Colon (tissue), 2 donors: Measurements from ENCODE around the gene KLHL18.
"Not testable (repeated sequence)": the region's sequence is repeated elsewhere in the genome, so short reads cannot be mapped to it uniquely, and the experiment has no call there.

Experiments used
- FAIRE-seq: peaks from 2 replicates; lab custom pipeline; 2012; peaks lifted over from hg19 to GRCh38; lab: Jason Lieb, UNC
- donor health status: control.
- donor health status: control.

Gene KLHL18

DNA sequence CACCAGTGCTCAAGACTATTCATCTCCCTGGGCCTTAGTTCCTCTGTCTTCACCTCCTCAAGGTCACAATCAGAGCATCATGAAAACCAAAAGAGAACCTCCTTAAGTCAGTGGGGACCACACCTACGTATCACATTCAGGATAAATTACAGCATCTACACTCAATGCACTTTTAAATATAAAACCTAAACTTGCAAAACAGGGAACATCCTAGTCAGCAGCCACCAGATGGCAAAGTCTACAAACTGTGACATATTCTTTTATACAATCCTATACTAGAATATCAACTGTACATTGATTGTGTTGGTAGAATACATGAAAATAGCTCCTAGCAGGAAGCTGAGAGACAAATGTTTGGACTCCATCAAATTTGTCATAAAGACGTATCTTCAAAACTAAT, 8.1 kb upstream of the KLHL18 start:
- no peak for FAIRE-seq

DNA sequence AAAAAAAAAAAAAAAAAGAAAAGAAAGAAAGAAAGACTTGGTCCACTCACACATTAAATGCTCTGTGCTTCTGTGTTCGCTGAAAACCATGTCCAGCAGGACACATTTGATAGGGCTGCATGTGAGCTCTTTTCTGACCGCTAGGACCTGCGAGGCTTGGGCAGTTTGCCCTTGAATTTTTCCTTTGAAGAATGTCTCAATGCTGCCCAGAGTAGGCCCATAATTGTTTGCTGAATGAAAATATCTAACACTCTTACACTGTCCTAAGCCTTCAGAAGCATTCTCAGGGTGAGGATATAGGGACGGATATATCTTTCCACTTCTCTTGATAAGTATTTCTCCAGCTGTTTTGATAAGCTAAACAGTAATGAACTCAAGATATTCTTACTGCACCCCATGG, 6.2 kb upstream of the KLHL18 start:
- no peak for FAIRE-seq

DNA sequence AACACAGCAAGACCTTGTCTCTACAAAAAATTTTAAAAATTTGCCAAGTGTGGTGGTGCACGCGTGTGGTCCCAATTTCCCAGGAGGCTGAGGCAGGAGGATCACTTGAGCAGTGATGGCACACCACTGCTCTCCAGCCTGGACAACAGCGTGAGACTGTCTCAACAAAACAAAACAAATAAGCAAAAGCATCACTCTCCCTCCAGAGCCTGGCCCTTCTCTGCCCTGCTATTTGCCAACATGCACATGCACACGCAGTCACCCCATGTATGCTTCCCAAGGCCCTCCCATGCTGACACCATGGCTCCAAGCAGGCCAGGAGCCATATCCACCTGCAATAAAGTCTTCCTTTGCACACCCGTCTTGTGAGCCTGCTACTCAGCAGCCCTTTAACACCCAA, 2.2 kb upstream of the KLHL18 start:
- FAIRE-seq = no peak

DNA sequence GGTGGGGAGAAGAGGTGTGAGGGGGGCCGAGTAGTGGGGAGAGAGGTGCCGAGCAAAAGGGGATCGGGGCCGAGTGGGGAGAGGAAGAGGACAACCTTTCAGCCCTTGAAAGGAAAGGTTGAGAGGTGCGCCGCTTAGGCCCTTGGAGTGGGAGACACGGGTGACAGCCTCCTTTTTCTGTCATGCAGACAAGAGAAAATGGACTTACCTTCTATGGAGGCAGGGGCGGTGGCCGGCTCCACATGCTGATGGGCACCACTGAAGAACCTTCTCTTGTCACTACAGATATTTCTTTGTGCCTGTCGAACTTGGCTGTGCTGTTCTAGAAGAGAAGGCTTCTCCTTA, 421 bp downstream of the KLHL18 start:
- no peak for FAIRE-seq

DNA sequence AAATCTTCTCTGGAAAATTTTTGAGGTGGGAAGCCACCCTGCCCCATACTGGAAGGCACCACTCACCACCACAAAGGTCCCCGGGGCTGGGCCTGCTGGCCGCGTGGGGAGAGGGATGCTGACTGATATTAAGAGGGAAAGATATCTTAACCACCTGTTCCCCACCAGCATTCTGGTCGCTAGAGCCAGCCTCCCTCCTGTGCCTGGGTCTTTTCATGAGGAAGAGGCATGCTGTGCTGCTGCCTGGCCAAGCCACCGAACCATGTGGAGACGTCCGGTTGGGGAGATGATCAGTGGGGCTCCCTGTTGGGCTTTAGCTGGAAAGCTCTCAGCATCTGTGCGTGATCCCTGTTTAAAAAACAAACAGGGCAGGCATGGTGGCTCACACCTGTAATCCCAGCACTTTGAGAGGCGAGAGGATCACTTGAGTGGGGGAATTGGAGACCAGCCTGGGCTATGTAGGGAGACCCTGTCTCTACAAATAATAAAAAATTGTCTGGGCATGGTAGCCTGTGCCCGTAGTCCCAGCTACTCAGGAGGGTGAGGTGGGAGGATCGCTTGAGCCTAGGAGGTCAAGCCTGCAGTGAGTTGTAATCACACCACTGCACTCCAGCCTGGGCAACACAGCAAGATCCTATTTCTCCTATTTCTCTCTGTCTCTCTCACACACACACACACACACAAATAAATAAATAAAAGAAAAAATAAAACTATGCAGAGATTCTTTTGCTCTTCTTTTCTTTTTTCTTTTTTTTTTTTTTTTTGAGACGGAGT, 1.0 kb downstream of the KLHL18 start:
- no peak for FAIRE-seq

DNA sequence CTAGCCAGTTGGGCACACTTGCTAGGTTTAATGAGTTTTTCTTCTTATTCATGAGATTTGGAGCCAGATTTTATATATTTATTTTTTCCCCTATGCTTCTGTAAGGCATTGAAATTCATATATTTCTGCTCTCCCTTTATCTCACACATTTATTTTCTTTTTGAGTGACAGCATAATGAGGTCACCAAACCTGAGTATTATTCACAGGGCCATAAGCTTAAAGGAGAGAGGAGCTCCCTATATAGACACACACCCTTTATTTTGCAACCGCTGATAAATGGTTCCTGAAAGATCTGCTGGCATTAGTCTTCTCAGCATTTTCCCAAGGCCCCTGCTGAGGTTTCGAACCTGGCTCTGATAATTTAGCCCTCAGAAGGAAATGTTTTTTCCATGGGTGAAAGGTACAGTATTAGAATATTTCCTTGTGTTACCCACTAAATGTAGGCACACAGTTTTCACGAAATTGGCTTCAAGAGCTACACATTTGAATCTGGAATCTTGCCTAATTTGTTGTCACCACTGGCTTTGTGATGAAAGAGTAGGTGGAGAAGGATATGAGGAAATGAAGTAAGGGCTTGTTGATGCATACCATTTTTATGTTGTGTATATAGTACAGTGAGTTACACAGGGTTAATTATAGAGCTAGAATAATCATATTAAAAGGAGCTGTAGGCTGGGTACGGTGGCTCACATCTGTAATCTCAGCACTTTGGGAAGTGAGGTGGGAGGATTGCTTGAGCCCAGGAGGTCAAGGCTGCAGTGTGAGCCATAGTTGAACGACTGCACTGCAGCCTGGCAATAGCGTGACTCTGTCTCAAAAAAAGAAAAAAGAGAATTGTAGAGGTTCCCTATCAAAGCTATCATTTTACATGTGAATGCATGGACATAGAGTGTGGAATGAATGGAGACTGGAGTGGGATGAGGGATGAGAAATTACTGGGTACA, 6.5 kb downstream of the KLHL18 start:
- no peak for FAIRE-seq

DNA sequence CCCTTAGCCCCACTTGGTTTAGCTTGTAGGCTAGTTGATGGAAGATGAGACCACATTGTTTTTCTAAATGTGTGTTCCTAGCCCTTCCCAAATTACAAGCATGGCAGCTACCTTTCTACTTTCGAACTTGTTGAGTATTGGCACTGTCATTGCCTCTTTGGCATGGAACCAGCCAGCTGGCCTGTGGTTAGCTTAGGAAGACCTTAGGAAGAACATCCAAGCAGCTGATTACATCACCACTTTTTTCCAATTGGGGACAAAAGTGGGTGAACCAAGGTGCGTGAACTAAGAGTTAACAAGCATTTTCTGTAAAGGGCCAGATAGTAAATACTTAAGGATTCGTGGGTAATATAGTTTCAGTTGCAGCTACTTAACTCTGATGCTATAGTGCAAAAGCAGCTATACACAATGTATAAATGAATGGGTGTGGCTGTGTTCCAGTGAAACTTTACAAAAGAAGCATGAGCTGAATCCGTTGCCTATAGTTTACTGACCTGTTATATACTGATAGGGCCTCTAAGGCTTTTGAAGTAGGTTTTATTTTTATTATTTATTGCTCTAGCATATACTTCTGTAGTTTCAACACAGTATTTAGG, 8.5 kb downstream of the KLHL18 start:
- no peak for FAIRE-seq

DNA sequence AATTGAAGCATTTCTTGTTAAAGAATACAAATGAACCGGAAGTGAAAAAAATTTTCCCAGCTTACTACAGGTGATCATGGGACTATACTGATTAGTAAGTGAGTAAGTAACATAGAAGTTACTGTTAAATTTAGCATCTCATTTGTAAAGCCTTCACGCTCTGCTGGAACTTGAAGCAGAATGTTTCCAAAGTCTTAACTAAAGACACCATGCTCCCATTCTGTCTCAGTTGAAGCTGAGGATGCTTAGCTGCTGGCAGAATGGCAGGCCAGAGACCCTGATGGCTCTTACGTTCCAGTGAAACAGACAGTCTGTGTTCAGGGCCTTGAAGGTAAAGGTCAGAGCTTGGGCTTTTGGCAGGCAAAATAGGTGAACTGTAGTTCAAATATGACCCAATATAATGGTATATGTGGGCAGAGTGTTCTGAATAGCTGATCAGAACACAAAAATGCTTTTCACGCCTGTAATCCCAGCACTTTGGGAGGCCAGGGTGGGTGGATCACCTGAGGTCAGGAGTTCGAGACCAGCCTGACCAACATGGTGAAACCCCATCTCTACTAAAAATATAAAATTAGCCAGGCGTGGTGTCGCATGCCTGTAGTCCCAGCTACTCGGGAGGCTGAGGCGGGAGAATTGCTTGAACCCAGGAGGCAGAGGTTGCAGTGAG, 9.1 kb downstream of the KLHL18 start:
- FAIRE-seq = not testable (repeated sequence)

DNA sequence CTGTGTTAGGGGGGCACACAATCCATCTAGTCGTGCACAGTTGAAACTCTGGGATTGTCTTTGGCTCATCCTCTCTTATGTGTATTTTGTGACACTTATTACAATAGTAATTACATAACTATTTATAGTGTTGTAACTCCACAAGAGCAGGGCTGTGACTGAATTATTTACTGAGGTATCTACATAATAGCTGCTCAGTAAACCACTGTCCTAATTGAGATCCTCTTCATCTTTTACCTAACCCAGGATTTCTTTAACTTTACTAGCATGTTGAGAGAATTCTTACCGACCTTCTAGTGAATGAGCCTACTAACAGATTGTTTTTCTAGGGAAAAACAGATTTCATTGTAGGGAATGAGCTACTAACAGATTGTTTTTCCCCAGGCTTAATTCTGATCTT, 11.1 kb downstream of the KLHL18 start:
- FAIRE-seq = no peak

DNA sequence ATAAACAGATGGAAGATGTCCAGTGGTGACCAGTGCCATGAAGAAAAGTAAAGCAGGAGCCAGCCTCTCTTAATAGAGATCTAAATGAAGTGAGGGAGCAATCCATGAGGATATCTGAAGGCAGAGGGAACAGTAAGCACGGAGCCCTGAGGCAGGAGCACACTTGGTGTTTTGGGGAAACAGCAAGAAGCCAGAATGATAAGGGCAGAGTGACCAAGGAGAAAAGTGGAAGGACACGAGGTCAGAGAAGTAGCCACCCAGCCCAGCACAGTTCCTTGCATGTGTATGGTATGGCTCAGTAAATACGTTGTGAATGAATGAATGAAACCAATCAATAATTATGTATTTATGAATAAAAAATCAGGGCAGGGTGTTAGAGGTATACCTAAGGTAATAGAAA, 11.6 kb downstream of the KLHL18 start:
- FAIRE-seq = no peak

DNA sequence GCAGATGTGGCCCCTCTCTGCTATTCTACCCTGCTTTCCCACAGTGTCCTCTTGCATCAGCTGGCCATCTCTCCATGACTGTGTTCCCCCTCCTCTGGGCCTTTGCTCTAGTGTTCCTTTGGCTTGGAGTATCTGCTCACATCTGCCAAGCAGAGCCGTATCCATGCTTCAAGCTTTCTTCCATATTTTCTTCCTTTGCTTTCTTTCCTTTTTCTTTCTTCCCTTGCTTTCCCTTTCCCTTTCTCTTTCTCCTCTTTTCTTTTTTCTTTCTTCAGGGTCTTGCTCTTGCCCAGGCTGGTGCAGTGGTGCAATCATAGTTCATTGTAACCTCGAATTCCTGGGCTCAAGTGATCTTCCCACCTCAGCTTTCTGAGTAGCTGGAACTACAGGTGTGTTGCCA, 12.6 kb downstream of the KLHL18 start:
- FAIRE-seq = no peak

DNA sequence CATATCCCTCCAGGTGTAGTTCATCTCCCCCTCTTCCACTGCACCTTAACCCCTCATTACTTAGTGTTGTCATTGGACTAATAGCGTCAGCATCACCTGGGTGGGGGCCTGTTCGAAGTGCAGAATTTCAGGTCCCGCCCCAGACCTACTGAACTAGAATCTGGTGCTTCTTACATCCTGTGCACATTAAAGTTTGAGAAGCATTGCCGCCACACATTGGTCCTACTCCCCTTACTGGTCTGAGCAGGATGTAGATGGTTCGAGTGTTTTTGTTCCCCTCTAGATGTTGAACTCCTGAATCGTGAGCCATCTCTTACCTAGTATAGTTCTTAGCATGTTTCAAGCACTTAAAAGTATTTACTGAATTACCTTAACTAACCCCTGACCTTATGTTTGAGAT, 13.2 kb downstream of the KLHL18 start:
- FAIRE-seq = no peak

DNA sequence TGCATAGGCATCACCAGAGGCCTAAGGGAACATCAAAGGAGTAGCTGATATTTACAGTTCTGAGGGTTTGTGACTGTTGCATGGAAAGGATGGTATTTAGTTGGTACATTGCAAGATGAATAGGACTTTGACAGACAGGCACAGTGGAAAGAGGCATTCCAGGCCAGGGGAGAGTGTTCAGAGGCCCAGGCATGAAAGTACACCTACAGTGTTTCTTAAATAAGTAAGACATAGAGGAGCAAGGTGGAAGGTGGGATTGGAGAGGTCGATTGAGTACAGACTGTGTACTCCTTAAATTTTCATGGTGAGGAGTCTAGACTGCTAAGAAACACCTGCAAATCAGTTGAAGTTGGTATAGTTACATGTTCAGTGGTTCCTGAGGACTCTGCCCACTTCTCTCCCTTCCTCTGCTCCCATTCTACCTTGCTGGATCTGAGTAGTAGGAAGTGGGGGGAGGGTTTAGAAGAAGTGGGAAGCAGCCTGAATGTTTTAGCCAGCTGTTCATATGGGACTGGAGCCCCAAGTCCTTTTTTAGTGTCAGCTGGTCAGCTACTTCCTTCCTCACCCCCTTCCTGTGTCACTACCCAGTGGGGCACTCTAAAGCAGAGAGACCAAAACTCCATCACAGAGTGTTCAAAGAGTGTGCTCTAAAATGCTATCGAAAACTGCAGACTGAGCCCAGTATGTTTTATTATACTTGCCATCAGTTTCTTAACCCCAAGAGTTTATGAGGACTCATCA, 14.0 kb downstream of the KLHL18 start:
- FAIRE-seq = no peak

DNA sequence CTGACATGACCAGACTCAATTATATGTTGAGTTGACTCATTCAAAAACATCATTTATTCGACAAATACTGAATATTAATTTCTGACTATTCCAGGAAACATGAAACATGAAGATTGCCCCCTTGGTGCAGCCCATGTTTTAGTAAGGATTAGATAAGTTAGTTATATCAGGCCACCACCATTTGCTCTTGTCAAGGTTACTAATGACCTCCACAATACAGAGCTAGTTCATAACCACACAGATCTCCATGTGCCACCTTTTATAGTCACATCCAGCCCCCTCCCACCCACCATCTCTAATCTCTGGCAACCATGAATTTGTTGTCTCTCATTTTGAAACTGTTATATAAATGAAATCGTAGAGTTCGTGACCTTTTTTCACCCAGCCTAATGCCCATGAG, 15.7 kb downstream of the KLHL18 start:
- FAIRE-seq = no peak

DNA sequence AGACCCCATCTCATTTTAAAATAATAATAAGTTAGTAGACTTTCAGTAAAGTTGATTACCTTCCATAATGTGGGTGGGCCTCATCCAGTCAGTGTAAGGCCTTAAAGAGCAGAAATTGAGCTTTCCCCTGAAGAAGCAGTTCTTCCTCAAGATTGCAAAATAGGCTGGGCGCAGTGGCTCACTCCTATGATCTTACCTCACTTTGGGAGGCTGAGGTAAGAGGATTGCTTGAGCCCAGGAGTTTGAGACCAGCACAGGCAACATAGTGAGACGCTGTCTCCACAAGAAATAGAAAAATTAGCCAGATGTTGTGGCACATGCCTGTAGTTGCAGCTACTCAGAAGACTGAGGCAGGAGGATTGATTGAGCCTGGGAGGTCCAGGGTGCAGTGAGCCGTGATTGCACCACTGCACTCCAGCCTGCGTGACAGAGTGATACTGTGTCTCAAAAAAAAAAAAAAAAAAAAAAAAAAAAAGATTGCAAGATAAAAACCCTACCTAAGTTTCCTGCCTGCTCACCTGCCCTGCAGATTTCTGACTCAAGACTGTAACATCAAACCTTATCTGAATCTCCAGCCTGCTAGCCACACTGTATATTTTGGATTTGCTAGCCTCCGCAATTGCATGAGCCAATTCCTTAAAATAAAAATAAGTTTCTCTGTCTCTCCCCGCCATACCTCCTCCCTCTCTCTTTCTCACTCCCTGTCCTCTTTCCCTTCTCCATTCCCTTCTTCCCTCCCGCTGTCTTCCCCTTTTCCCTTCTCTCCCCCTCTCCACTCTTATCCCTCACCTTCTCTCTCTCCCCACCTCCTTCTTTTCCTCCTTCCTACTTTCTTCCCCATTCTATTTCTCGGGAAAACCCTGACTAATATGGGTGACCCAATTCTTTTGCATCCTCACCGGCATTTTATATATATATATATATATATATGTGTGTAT, 16.9 kb downstream of the KLHL18 start:
- FAIRE-seq = no peak

DNA sequence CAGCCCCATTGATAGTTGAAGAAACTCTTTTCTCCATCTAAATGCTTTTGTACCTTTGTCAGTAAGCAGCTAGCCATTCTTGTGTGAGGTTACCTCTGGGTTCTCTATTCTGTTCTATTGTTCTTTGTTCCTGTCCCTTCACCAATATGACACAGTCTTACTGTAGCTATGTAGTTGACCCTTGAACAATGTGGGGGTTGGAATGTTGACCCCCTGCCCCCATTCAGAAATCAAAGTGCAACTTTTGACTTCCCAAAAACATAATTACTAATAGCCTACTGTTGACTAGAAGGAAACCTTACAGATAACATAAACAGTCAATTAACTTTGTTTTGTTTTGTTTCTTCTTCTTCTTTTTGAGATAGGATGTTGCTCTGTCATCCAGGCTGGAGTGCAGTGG, 18.7 kb downstream of the KLHL18 start:
- no peak for FAIRE-seq

DNA sequence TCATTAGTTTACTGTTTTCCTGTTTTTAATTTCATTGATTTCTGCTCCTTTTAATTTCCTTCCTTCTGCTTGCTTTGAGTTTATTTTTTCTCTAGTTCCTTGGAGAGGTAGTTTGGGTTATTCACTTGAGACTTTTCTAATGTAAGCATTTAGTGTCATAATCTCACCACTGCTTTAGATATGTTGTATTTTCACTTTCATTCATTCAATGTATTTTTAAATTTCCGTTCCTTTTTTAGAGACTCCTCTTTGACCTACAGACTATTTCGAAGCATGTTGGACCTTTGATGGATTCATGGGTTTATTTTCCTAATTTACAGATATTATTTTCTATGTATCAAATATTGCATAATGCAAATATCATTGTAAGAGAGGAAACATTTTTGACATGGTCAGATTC, 23.3 kb downstream of the KLHL18 start:
- FAIRE-seq = no peak

DNA sequence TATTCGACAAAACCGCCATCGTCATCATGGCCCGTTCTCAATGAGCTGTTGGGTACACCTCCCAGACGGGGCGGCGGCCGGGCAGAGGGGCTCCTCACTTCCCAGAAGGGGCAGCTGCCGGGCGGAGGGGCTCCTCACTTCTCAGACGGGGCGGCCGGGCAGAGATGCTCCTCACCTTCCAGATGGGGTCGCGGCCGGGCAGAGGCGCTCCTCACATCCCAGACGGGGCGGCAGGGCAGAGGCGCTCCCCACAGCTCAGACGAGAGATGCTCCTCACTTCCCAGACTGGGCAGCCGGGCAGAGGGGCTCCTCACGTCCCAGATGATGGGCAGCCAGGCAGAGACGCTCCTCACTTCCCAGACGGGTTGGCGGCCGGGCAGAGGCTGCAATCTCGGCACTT, 26.5 kb downstream of the KLHL18 start:
- not testable (repeated sequence) for FAIRE-seq

DNA sequence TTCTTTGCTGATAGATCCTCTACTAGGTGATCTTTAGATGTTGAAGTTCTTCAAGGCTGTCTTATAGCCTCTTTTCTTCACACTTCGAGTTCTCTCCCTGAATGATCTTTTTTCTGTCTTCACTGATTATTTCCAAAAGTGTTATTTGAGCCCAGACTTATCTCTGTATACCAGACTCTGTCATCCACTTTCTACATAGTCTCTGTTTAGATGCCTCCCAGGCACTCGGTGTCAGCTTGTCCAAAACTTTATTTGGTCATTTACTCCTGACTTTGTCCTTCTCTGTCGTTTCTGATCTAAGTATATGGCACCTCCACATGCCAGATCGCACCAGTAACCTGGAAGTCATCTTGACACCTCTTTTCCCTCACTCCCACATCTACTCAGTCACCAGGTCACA, 27.6 kb downstream of the KLHL18 start:
- FAIRE-seq = no peak

DNA sequence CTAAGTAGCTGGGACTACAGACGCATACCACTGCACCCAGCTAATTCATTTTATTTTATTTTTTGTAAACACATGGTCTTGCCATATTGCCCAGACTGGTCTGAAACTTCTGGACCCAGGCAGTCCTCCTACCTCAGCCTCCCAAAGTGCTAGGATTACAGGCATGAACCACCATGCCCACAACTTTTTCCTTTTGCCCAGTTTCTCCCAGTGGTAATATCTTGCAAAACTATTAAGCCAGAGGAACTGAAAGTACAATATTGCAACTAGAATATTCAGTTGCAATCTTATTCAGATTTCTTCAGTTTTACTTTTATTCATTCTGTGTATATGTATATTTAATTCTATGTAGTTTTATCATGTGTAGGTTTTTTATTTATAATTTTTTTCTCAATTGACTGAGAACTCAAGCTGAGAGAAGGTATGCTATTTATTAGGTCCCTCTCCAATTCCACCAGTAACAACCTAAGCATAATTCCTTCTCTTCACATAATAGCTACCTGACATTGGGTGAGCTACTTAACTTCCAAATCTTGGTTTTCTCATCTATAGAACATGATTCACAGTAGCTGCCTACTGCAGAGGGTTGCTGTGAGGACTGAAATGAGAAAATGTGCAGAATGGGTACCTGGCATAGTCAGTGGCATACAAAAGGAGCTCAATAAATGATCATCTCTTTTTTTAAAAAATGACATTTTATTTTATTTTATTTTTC, 30.8 kb downstream of the KLHL18 start:
- FAIRE-seq = no peak
